Measurements from ENCODE around the gene DISC1.
"Not testable (repeated sequence)": the region's sequence is repeated elsewhere in the genome, so short reads cannot be mapped to it uniquely, and the experiment has no call there.

Gene DISC1

GRCh38 chr1:231626535-231626950 is at the start of gene DISC1:
Gene DISC1, plus strand, starts transcription at chr1:231626790. Its CDS starts 78 bp downstream, at chr1:231626868.
- peak; percentile 86 for DNase-seq

GRCh38 chr1:231576804-231577718 is 49.5 kb upstream of the DISC1 start:
- no peak for DNase-seq

- DNase-seq = no peak
These were observed 45.7 kb upstream of the DISC1 start for GRCh38 chr1:231580874-231581273.

- DNase-seq = no peak
These were observed 44.7 kb upstream of the DISC1 start for GRCh38 chr1:231581859-231582258.

GRCh38 chr1:231583376-231583775 is 43.2 kb upstream of the DISC1 start:
- no peak for DNase-seq

- no peak for DNase-seq
These were observed 42.5 kb upstream of the DISC1 start for GRCh38 chr1:231584117-231584516.

GRCh38 chr1:231584921-231585320 is 41.7 kb upstream of the DISC1 start:
- DNase-seq = no peak

- no peak for DNase-seq
These were observed 36.0 kb upstream of the DISC1 start for GRCh38 chr1:231590453-231591198.

- no peak for DNase-seq
These were observed 35.1 kb upstream of the DISC1 start for GRCh38 chr1:231591466-231591865.

GRCh38 chr1:231592809-231593208 is 33.8 kb upstream of the DISC1 start:
- no peak for DNase-seq

- not testable (repeated sequence) for DNase-seq
These were observed 33.3 kb upstream of the DISC1 start for GRCh38 chr1:231593264-231593663.

GRCh38 chr1:231594123-231594522 is 32.5 kb upstream of the DISC1 start:
- no peak for DNase-seq

GRCh38 chr1:231594749-231595148 is 31.8 kb upstream of the DISC1 start:
- no peak for DNase-seq

GRCh38 chr1:231596337-231596791 is 30.2 kb upstream of the DISC1 start:
- DNase-seq = no peak

- no peak for DNase-seq
These were observed 28.6 kb upstream of the DISC1 start for GRCh38 chr1:231597971-231598370.

GRCh38 chr1:231600458-231600976 is 26.1 kb upstream of the DISC1 start:
- no peak for DNase-seq

- no peak for DNase-seq
These were observed 24.5 kb upstream of the DISC1 start for GRCh38 chr1:231601824-231602672.

GRCh38 chr1:231602673-231602984 is 24.0 kb upstream of the DISC1 start:
- DNase-seq = no peak

GRCh38 chr1:231603598-231604275 is 22.9 kb upstream of the DISC1 start:
- DNase-seq = peak; percentile 63

- DNase-seq = no peak
These were observed 22.3 kb upstream of the DISC1 start for GRCh38 chr1:231604276-231604621.

GRCh38 chr1:231605149-231606100 is 21.2 kb upstream of the DISC1 start:
- DNase-seq = no peak

Data from NCI-H774 (cell line).